ENCODE measurements around the gene IL6R. TPM values are rescaled to one million over a fixed set of nuclear protein-coding genes. Genes with fewer than 3 reads are reported as not detected.

IL6R gene
- total and polyA plus RNA-seq, 4 donors: 18.8 to 67.6 (median 35.3) TPM

- no peaks in the 10 kb centered on the region for H3K27me3 ChIP-seq (ENCODE audit: control insufficient read depth in 4 of 4, insufficient read depth in 4 of 4, low read length in 3 of 4)
- WGBS: 94% methylated on average over 5 of the region's 5 CpGs
- H3K9ac ChIP-seq (ENCODE audit: low read depth in 1 of 2, low read length in 2 of 2): no peak overlapping the region
- no peak overlapping the region for H3K4me3 ChIP-seq (ENCODE audit: low read depth in 1 of 3, low read length in 3 of 3)
- H3K27ac ChIP-seq (ENCODE audit: low read depth in 1 of 2, low read length in 2 of 2): peak overlapping the region in 1 of 2 donors; percentile 78
- H3K9me3 ChIP-seq (ENCODE audit: control insufficient read depth in 4 of 4, low read length in 3 of 4): no peaks in the 10 kb centered on the region
- peaks cover 10 to 61% (median 60%) of the 10 kb centered on the region in 4 donors for H3K36me3 ChIP-seq (ENCODE audit: control insufficient read depth in 4 of 4, insufficient read depth in 3 of 4, low read depth in 1 of 4, low read length in 3 of 4)
- H3K4me1 ChIP-seq (ENCODE audit: control insufficient read depth in 4 of 4, insufficient read depth in 4 of 4, low read length in 3 of 4): no peaks in the 10 kb centered on the region
- no peak for DNase-seq (ENCODE audit: low spot score)
- no peak for TF ChIP-seq RAD21 (IDR thresholded peaks at IDR 0.05)
- TF ChIP-seq CTCF (IDR thresholded peaks at IDR 0.05; ENCODE audit: low read depth, low read length, missing input control): no peak
- no peak for TF ChIP-seq RXRA (IDR thresholded peaks at IDR 0.05)
- TF ChIP-seq, protein P1, sequence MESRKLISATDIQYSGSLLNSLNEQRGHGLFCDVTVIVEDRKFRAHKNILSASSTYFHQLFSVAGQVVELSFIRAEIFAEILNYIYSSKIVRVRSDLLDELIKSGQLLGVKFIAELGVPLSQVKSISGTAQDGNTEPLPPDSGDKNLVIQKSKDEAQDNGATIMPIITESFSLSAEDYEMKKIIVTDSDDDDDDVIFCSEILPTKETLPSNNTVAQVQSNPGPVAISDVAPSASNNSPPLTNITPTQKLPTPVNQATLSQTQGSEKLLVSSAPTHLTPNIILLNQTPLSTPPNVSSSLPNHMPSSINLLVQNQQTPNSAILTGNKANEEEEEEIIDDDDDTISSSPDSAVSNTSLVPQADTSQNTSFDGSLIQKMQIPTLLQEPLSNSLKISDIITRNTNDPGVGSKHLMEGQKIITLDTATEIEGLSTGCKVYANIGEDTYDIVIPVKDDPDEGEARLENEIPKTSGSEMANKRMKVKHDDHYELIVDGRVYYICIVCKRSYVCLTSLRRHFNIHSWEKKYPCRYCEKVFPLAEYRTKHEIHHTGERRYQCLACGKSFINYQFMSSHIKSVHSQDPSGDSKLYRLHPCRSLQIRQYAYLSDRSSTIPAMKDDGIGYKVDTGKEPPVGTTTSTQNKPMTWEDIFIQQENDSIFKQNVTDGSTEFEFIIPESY (IDR thresholded peaks at IDR 0.05): no peak
- TF ChIP-seq SP1 (IDR thresholded peaks at IDR 0.05): no peak
- TF ChIP-seq YY1 (IDR thresholded peaks at IDR 0.05): no peak
- TF ChIP-seq FOXA1 (IDR thresholded peaks at IDR 0.05): no peak
Measured at GRCh38 chr1:154453161-154453560, 48.0 kb downstream of the IL6R start.

DNA sequence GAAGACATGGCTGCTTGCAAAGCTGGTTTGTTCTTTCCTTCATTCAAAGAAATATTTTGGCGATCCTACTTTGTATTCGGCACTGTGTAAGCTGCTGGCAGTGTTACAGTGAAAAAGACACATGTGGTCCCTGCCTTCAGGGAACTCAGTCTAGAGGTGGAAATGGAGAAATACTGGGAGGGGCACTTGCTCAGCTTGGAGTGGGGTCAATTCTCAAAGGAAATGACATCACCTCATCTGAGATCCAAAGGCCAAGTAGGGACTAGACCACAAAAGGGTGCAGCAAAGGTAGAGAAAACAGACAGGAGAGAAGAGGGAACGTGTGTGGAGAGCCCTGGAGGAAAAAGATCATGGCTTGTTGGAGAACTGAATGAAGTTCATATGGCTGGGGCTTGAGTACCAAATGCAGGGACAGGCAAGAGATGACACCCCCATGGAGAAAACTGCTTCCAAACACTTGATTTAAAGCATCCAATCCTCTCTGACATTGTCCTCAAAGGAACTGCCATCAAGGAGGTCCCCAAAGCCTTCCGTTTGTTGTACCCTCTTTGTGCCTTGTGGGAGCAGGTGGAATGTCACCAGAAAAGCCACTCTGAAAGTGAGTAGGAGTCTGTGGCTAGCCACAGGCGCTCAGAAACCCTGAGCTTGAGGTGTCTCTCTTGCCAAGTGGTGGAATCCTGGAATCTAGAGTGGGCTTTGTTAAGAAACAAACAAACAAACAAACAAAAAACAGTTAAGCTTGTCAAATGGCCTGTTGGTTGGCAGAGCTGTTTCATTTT, 48.6 kb downstream of the IL6R start:
- H3K27me3 ChIP-seq (ENCODE audit: control insufficient read depth in 4 of 4, insufficient read depth in 4 of 4, low read length in 3 of 4): no peaks in the 10 kb centered on the region
- 78% methylated on average over 5 of the region's 5 CpGs for WGBS
- H3K9ac ChIP-seq (ENCODE audit: low read depth in 1 of 2, low read length in 2 of 2): no peak overlapping the region
- TF ChIP-seq, protein P2, sequence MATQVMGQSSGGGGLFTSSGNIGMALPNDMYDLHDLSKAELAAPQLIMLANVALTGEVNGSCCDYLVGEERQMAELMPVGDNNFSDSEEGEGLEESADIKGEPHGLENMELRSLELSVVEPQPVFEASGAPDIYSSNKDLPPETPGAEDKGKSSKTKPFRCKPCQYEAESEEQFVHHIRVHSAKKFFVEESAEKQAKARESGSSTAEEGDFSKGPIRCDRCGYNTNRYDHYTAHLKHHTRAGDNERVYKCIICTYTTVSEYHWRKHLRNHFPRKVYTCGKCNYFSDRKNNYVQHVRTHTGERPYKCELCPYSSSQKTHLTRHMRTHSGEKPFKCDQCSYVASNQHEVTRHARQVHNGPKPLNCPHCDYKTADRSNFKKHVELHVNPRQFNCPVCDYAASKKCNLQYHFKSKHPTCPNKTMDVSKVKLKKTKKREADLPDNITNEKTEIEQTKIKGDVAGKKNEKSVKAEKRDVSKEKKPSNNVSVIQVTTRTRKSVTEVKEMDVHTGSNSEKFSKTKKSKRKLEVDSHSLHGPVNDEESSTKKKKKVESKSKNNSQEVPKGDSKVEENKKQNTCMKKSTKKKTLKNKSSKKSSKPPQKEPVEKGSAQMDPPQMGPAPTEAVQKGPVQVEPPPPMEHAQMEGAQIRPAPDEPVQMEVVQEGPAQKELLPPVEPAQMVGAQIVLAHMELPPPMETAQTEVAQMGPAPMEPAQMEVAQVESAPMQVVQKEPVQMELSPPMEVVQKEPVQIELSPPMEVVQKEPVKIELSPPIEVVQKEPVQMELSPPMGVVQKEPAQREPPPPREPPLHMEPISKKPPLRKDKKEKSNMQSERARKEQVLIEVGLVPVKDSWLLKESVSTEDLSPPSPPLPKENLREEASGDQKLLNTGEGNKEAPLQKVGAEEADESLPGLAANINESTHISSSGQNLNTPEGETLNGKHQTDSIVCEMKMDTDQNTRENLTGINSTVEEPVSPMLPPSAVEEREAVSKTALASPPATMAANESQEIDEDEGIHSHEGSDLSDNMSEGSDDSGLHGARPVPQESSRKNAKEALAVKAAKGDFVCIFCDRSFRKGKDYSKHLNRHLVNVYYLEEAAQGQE (IDR thresholded peaks at IDR 0.05): no peak
- TF ChIP-seq RXRA (IDR thresholded peaks at IDR 0.05) (no peak), TAF1 (conservative IDR thresholded peaks at IDR 0.05) (no peak), GABPA (IDR thresholded peaks at IDR 0.05 in 1 of 2, conservative IDR thresholded peaks at IDR 0.05 in 1 of 2) (no peak), CTCF (IDR thresholded peaks at IDR 0.05; ENCODE audit: low read depth, low read length, missing input control) (no peak), YY1 (IDR thresholded peaks at IDR 0.05) (no peak), EGR1 (IDR thresholded peaks at IDR 0.05; ENCODE audit: low read depth in 2 of 2) (no peak), HNF4G (IDR thresholded peaks at IDR 0.05) (no peak), SP1 (IDR thresholded peaks at IDR 0.05) (no peak), FOXA2 (IDR thresholded peaks at IDR 0.05) (no peak), RAD21 (IDR thresholded peaks at IDR 0.05) (no peak), JUND (IDR thresholded peaks at IDR 0.05) (no peak), NR2F2 (IDR thresholded peaks at IDR 0.05) (no peak), HNF4A (conservative IDR thresholded peaks at IDR 0.05) (no peak), ATF3 (IDR thresholded peaks at IDR 0.05) (no peak), FOXA1 (IDR thresholded peaks at IDR 0.05) (no peak)
- TF ChIP-seq, protein P1 (IDR thresholded peaks at IDR 0.05): no peak
- TF ChIP-seq, protein P3, sequence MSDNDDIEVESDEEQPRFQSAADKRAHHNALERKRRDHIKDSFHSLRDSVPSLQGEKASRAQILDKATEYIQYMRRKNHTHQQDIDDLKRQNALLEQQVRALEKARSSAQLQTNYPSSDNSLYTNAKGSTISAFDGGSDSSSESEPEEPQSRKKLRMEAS (IDR thresholded peaks at IDR 0.05): no peak
- DNase-seq (ENCODE audit: low spot score): no peak
- H3K4me1 ChIP-seq (ENCODE audit: control insufficient read depth in 4 of 4, insufficient read depth in 4 of 4, low read length in 3 of 4): no peaks in the 10 kb centered on the region
- peaks cover 8 to 59% (median 58%) of the 10 kb centered on the region in 4 donors for H3K36me3 ChIP-seq (ENCODE audit: control insufficient read depth in 4 of 4, insufficient read depth in 3 of 4, low read depth in 1 of 4, low read length in 3 of 4)
- H3K4me3 ChIP-seq (ENCODE audit: low read depth in 1 of 3, low read length in 3 of 3): no peak overlapping the region
- H3K9me3 ChIP-seq (ENCODE audit: control insufficient read depth in 4 of 4, low read length in 3 of 4): no peaks in the 10 kb centered on the region
- peak overlapping the region; percentile 14 to 78 for H3K27ac ChIP-seq (ENCODE audit: low read depth in 1 of 2, low read length in 2 of 2)

All from liver (tissue), 9 donors.